Nephron progenitor cell (in vitro differentiated cells): ENCODE measurements around the gene SH2D7.

Experiments used
- DNase-seq: peaks from one replicate; pipeline ENCODE4 v3.0.0; 2021
- H3K27ac Mint-ChIP-seq: 2 replicates; pipeline ENCODE4 v1.8.0; 2021; ENCODE audit warnings: mild to moderate bottlenecking, moderate library complexity, mixed read lengths
- H3K27me3 Mint-ChIP-seq: 2 replicates; pipeline ENCODE4 v1.8.0; 2021; ENCODE audit warnings: mild to moderate bottlenecking, low read depth, mixed read lengths; ENCODE audit not compliant: poor library complexity
- H3K36me3 Mint-ChIP-seq: 2 replicates; pipeline ENCODE4 v1.8.0; 2021; ENCODE audit warnings: low read depth, mixed read lengths
- H3K4me1 Mint-ChIP-seq: 2 replicates; pipeline ENCODE4 v1.8.0; 2021; ENCODE audit warnings: mixed read lengths
- H3K4me3 Mint-ChIP-seq: 2 replicates; pipeline ENCODE4 v1.8.0; 2021; ENCODE audit warnings: mild to moderate bottlenecking, moderate library complexity, mixed read lengths
- H3K9me3 Mint-ChIP-seq: 2 replicates; pipeline ENCODE4 v1.8.0; 2021; ENCODE audit warnings: mild to moderate bottlenecking, moderate library complexity, mixed read lengths
- CTCF ChIP-seq: fragments of 200-600 bp; sonication (generic); IDR thresholded peaks from 2 replicates; pipeline ENCODE4 v1.5.0; 2021; ENCODE audit warnings: antibody characterized with exemption

Gene SH2D7

GRCh38 chr15:78052545-78052944 lies 39.8 kb upstream of the SH2D7 start:
- TF ChIP-seq CTCF, result no peak
- Mint-ChIP-seq H3K36me3 (no peaks in the 10 kb centered on the region), H3K4me3 (no peak overlapping the region), H3K4me1 (peaks cover 65% of the 10 kb centered on the region), H3K9me3 (no peaks in the 10 kb centered on the region), H3K27me3 (no peaks in the 10 kb centered on the region), H3K27ac (no peak overlapping the region)
- DNase-seq, result no peak

- peaks cover 48% of the 10 kb centered on the region for H3K4me1 Mint-ChIP-seq
- H3K4me3 Mint-ChIP-seq, result no peak overlapping the region
- TF ChIP-seq CTCF, result no peak
- no peaks in the 10 kb centered on the region for H3K27me3 Mint-ChIP-seq
- no peak for DNase-seq
- no peak overlapping the region for H3K27ac Mint-ChIP-seq
- no peaks in the 10 kb centered on the region for H3K36me3 Mint-ChIP-seq
- no peaks in the 10 kb centered on the region for H3K9me3 Mint-ChIP-seq
These were observed 37.8 kb upstream of the SH2D7 start for GRCh38 chr15:78054518-78054917.

- no peak for TF ChIP-seq CTCF
- no peaks in the 10 kb centered on the region for H3K9me3 Mint-ChIP-seq
- peaks cover 43% of the 10 kb centered on the region for H3K4me1 Mint-ChIP-seq
- H3K36me3 Mint-ChIP-seq, result no peaks in the 10 kb centered on the region
- no peaks in the 10 kb centered on the region for H3K27me3 Mint-ChIP-seq
- H3K27ac Mint-ChIP-seq, result no peak overlapping the region
- no peak overlapping the region for H3K4me3 Mint-ChIP-seq
- no peak for DNase-seq
These were observed 37.4 kb upstream of the SH2D7 start for GRCh38 chr15:78054966-78055365.

GRCh38 chr15:78055919-78056713 lies 36.2 kb upstream of the SH2D7 start:
- DNase-seq, result no peak
- no peaks in the 10 kb centered on the region for H3K36me3 Mint-ChIP-seq
- H3K9me3 Mint-ChIP-seq, result no peaks in the 10 kb centered on the region
- no peaks in the 10 kb centered on the region for H3K27me3 Mint-ChIP-seq
- H3K27ac Mint-ChIP-seq, result peak overlapping the region; percentile 49
- no peak overlapping the region for H3K4me3 Mint-ChIP-seq
- TF ChIP-seq CTCF, result no peak
- peaks cover 32% of the 10 kb centered on the region for H3K4me1 Mint-ChIP-seq

GRCh38 chr15:78056714-78057269 lies 35.6 kb upstream of the SH2D7 start:
- Mint-ChIP-seq H3K9me3 (no peaks in the 10 kb centered on the region), H3K4me3 (no peak overlapping the region), H3K36me3 (no peaks in the 10 kb centered on the region), H3K27ac (no peak overlapping the region), H3K4me1 (peaks cover 28% of the 10 kb centered on the region), H3K27me3 (no peaks in the 10 kb centered on the region)
- no peak for DNase-seq
- TF ChIP-seq CTCF, result no peak

- TF ChIP-seq CTCF, result no peak
- no peaks in the 10 kb centered on the region for H3K36me3 Mint-ChIP-seq
- H3K4me3 Mint-ChIP-seq, result no peak overlapping the region
- no peak for DNase-seq
- no peaks in the 10 kb centered on the region for H3K27me3 Mint-ChIP-seq
- no peaks in the 10 kb centered on the region for H3K9me3 Mint-ChIP-seq
- H3K4me1 Mint-ChIP-seq, result peaks cover 30% of the 10 kb centered on the region
- H3K27ac Mint-ChIP-seq, result no peak overlapping the region
These were observed 34.6 kb upstream of the SH2D7 start for GRCh38 chr15:78057803-78058202.
